Mucosa of gallbladder (tissue), 1 donor: ENCODE results near the gene NAB2. TPM values are rescaled to one million over a fixed set of nuclear protein-coding genes. Genes with fewer than 3 reads are reported as not detected.

ENCODE experiments used
- DNase-seq: peaks from one replicate; pipeline ENCODE4 v3.0.0-alpha.2; 2020; ENCODE audit warnings: low spot score
- total RNA-seq: library from RNA; stranded (reverse); gene quantifications from one replicate; pipeline ENCODE4 v1.2.1, GENCODE V29; 2021
- donor health status: DM: no; HTN: no; CAD: no.

Gene NAB2
- total RNA-seq, 1 donor from 2014 or later = 21.4 TPM

DNA sequence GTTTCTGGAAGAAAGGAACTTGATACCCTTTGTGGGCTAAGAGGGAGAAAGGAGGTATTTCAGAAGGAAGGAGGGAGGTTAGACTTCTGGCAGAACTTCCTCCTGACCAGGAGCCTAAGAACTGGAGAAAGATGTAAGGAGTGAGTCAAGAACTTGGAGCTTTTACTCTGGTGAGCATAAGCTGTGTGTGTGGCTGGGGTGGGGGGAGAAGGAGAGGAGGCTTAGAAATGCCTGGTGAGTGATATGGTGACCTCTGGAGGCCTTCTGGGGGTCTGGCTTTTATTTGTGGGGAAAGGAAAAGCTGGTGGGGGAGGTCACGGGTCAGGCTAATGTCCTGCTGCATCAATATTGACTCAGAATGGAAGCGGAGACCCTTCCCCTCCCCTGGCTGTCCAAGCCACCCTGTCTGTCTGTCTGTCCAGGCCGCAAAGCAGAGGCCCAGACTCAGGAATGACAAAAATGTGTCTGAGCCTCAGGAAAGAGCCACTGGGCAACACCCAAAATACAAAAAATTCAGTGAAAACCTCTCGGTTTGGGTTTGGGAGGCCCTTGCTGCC, 44.2 kb downstream of the NAB2 start:
- no peak for DNase-seq

DNA sequence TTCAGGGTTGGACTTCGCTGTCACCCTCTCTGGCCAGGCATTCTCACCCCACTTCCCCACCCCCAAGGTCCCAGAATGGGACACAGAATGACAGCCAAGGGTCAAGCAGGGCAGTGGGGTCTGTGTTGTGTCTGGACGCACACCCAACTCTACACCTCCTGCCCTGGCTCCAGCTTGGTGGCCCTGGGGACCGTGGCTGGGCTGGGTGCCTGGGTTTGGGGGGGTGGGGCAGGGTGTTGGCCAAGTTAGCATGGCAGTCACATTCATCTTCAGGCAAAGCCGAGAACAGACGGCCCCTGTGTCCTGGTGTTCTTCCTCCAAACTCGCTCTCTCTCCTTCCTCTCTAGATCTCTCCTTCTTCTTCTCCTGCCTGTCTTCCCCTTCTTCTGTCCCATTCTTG, 45.0 kb downstream of the NAB2 start:
- DNase-seq = no peak

DNA sequence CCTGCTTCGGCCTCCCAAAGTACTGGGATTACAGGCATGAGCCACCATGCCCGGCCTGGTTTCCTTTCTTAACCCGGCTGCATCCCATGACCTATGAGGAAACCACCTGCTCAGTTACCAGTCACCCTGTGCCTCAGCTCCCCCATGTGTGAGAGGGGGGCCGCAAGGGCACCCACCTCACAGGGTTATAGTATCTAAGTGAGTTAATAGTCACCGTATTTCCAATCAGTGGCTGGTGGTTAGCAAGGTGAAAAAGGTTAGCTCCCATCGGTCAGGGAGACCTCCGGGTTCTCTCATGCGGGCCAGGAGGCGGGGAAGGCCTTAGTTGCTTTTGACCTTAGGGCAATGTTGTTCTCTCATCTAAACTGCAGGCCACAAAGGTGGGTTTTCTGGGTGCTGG, 46.0 kb downstream of the NAB2 start:
- no peak for DNase-seq

DNA sequence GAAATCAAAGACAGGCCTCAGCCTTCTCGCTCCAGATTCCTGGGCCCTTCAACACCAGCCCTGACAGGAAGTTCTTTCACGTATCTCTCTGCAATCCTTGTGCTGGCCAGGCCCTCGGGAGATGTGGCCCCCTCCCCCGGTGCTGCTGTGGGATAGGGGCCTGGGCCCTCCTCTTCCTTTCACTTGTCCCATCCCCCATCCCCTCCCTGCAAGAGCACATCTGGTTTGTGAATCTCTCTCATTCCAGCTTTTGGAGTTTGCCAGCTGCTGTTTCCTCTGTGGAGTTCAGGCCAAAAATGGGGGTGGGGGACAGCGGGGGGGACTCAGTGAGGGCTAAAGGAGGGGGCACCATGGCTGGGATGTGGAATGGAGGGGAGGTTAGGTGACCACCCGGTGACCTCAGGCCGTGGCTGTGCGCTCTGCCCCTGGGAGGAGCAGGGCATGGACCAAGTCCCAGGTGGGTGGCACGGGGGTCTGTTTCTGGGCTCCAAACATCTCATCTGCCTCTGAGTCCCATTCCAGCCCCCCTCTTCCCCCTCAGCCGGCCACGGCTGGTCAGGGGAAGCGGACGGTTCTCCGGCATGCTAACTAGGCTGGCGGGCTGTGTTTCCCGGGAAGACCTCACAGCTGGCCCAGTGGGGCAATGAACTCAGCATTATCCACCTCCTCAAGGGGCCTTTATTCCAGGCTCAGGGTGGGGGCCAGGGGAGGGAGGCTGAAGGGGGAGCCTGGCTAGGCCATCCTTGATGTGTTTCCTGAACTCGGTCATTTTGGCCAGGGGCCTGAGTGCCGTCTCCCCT, 46.8 kb downstream of the NAB2 start:
- no peak for DNase-seq

DNA sequence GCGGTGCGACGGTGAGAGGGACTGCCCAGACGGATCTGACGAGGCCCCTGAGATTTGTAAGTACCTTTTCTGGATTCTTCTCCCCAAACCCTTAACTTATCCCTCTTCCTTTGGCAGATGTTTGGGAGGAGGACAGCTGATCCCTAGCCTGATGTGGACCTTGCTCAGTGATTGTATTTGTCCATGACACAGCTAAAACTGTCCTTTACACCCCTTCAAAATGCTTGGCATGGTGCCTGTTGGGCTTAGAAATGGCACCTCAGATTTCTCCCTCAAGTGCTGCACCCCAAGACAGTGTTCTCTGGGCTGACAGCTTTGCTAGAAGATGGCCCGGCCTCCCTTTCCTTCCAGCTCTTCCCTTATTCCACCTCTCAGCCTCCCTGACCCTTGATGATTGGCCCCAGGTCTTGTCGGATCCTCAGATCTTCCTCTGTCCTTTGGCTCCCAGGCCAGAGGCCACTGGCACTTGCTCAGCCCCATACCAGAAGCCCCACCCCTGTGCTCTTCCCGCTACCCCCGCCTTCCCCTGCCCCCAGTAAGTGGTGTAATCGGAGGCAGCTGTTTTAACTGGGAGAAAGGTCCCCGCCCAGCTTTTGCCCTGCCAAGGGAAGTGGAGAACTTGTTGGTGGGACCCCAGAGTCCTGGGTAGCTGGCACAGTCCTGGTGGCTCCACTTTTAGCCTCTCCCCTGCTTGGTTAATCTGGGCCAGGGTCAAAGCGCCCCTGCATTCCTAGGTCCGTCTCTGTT, 49.8 kb downstream of the NAB2 start:
- peak; percentile 31 for DNase-seq

DNA sequence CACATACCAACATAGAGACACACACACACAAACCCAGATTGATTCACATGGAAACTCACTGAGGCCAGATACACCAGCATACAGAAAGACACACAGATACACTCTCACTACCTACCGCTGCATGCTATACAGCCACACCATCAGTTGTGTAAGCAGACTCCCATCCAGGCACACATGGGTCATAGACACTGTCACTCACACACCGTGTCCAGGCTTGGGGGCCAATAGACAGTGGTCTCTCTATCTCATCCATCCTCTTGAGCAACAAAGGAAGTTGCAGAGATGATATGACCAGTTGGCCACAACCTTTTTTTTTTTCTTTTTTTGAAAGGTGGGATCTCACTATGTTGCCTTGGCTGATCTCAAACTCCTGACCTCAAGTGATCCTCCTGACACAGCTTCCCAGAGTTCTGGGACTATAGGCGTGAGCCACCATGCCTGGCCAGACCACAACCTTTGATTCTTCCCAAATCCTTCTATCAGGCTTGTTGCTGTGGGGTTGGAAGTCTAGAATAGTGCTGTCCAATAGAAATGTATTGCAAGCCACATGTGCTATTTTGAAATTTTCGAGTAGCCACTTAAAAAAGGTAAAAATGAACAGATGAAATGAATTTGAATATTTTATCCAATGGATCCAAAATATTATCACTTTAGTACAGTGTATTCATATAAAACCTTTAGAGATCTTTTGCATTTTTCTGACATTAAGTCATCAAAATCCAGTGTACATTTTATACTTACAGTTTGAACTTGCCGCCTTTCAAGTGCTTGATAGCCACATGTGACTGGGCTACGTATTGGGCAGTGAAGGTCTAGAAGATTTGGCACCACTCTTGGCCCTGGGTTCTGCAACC, 51.1 kb downstream of the NAB2 start:
- no peak for DNase-seq

DNA sequence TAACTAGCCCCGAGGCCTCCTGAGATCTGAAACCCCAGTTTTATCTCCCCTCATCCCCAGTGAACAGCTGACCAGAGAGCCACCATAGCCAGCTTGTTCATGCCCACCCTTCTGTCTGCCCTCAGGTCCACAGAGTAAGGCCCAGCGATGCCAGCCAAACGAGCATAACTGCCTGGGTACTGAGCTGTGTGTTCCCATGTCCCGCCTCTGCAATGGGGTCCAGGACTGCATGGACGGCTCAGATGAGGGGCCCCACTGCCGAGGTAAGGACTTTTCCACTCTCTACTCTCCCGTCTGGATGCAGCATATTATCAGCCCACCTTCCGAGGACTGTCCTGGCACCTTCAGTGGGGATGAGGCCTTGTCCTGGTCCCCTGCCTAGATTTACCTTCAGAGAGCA, 52.3 kb downstream of the NAB2 start:
- DNase-seq = no peak

DNA sequence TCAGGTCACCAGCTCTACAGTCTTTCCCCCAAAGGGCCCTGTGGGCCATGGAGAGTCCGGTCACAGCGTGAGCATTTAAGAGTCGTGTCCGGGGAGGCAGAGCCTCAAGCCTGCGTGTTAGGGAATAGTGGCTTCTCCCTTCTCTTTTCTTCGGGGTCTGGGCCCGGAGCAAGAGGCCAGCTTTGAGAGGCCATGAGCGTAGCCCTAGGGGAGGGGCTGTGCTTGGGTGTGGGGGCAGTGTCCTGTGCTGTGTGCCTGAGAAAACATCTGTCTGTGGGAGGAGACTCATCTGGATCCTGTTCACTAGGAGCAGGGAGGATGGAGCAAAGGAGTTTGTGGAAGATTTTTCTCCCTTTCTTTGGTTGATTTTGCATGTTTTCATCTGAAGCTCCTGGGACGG, 53.2 kb downstream of the NAB2 start:
- no peak for DNase-seq

DNA sequence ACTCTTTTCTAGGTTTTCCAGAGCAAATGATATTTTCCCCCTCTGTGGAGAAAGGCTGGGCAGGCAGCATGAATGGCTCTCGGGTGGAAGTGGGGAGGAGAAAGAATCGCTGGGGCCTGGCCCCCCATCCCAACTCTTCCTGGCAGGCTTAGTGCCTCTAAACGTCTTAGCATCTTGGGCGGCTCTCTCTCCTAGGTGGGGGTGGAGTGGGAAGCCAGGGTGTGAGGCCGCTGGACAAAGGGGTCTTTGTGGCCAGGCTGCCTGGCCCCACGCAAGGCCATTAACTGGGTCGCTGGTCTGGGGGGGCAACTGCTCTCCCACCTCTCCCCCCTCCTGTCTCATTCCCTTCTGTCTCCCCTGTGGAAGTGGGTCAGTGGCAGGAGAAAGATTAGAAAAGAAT, 53.8 kb downstream of the NAB2 start:
- no peak for DNase-seq

DNA sequence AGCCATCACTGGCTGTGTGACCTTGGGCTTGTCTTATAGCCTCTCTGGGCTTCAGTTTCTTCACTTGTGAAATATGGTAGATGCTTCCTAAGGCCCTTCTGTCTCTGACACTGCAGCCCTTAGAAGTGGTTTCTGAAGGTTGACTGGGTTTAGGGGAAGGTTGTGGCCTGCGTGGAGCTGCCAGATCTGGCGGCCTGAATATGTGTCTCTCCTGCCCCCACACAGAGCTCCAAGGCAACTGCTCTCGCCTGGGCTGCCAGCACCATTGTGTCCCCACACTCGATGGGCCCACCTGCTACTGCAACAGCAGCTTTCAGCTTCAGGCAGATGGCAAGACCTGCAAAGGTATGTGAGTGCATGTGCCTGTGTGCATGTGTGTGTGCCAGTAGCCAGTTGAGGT, 54.5 kb downstream of the NAB2 start:
- DNase-seq = no peak

Other genes starting within 250 kb of the NAB2 start
- gene SDR9C7, start 154.7 kb upstream of the NAB2 start, total RNA-seq = not detected
- 0.52 TPM for gene RDH16, start 131.5 kb upstream of the NAB2 start, total RNA-seq
- gene ZBTB39, start 82.6 kb upstream of the NAB2 start, total RNA-seq = 5.7 TPM
- gene TAC3, start 72.6 kb upstream of the NAB2 start, total RNA-seq = 0.52 TPM
- gene MYO1A, start 39.0 kb upstream of the NAB2 start, total RNA-seq = 48.5 TPM
- 11.4 TPM for gene NEMP1, start 10.3 kb upstream of the NAB2 start, total RNA-seq
- gene STAT6, start 22.2 kb downstream of the NAB2 start, total RNA-seq = 287 TPM
- gene LRP1, start 39.4 kb downstream of the NAB2 start, total RNA-seq = 241 TPM
- not detected for gene LRP1-AS, start 58.5 kb downstream of the NAB2 start, total RNA-seq
- 0.83 TPM for gene NXPH4, start 127.7 kb downstream of the NAB2 start, total RNA-seq
- gene SHMT2, start 140.6 kb downstream of the NAB2 start, total RNA-seq = 65.1 TPM
- gene STAC3, start 162.1 kb downstream of the NAB2 start, total RNA-seq = 3.6 TPM